B cell (primary cell): ENCODE data around the gene TMEM43. TPM values are rescaled to one million over a fixed set of nuclear protein-coding genes. Genes with fewer than 3 reads are reported as not detected.

Source experiments
- ATAC-seq: fragments of 200-7000 bp; cut with Tn5 transposase; one replicate; pipeline ENCODE4 v1.10.0; 2021; ENCODE audit warnings: low read depth, mild to moderate bottlenecking, moderate number of reproducible peaks, moderate library complexity
- CTCF ChIA-PET: fragments of 350-600 bp; sonication (Branson Sonifier 250); formaldehyde crosslinking; loops from one replicate; lab custom pipeline; 2021; ENCODE audit warnings: antibody characterized with exemption, inconsistent platforms; lab: Charles Lee
- POLR2A ChIA-PET: fragments of 350-600 bp; sonication (Branson Sonifier 250); formaldehyde crosslinking; loops from one replicate; lab custom pipeline; 2021; ENCODE audit warnings: antibody characterized with exemption; lab: Charles Lee
- DNase-seq: peaks from one replicate; pipeline ENCODE4 v3.0.0; 2013
- H2AFZ ChIP-seq: 2 replicates; pipeline ENCODE4 v1.6.1; 2012; ENCODE audit warnings: mild to moderate bottlenecking, low read depth, low read length; ENCODE audit not compliant: insufficient read depth, poor library complexity, severe bottlenecking
- H3K27ac ChIP-seq, 2 donors: 1 replicate in 1 of 2; 2 replicates in 1 of 2; pipeline ENCODE4 v1.5.1; 2012 to 2013; ENCODE audit warnings: low read length in 2 of 2, mild to moderate bottlenecking in 2 of 2, moderate library complexity in 1 of 2
- H3K27me3 ChIP-seq, 4 experiments: fragments of 200-600 bp in 1 of 4; sonication (generic) in 1 of 4; replicated peaks in 1 of 4; 1 replicate in 2 of 4; 2 replicates in 2 of 4; pipeline versions ENCODE4 v1.6.1 to v1.7.0; 2013 to 2016; ENCODE audit warnings: low read length in 3 of 4, mild to moderate bottlenecking in 2 of 4, mixed read lengths in 1 of 4, moderate library complexity in 1 of 4; ENCODE audit not compliant: insufficient read depth in 4 of 4, control insufficient read depth in 3 of 4; ENCODE audit errors: control extremely low read depth in 1 of 4
- H3K36me3 ChIP-seq, 2 experiments: replicated peaks in 1 of 2; 1 replicate in 1 of 2; 2 replicates in 1 of 2; pipeline versions ENCODE4 v1.6.1 to v1.7.1; 2013; ENCODE audit warnings: low read length in 1 of 2; ENCODE audit not compliant: insufficient read depth in 2 of 2, control insufficient read depth in 1 of 2; ENCODE audit errors: control extremely low read depth in 1 of 2, extremely low read depth in 1 of 2
- H3K4me1 ChIP-seq, 2 donors: fragments of 200-600 bp in 1 of 2; sonication (generic) in 1 of 2; 1 replicate in 1 of 2; 2 replicates in 1 of 2; pipeline versions ENCODE4 v1.5.1 to v1.6.1; 2013 to 2017; ENCODE audit warnings: low read length in 2 of 2; ENCODE audit not compliant: control insufficient read depth in 2 of 2, insufficient read depth in 2 of 2
- H3K4me2 ChIP-seq: replicated peaks from 2 replicates; pipeline ENCODE3; 2012; ENCODE audit warnings: mild to moderate bottlenecking, low read depth, low read length; ENCODE audit not compliant: poor library complexity, severe bottlenecking
- H3K4me3 ChIP-seq, 5 experiments: fragments of 200-600 bp in 1 of 5; sonication (generic) in 1 of 5; 1 replicate in 3 of 5; 2 replicates in 2 of 5; pipeline versions ENCODE4 v1.5.1 to v1.7.0; 2011 to 2016; ENCODE audit warnings: low read length in 4 of 5, mild to moderate bottlenecking in 4 of 5, low read depth in 2 of 5, control low read depth in 1 of 5, moderate library complexity in 1 of 5; ENCODE audit not compliant: insufficient read depth in 1 of 5; ENCODE audit errors: control extremely low read depth in 1 of 5, extremely low read depth in 1 of 5
- H3K79me2 ChIP-seq: fragments of 200-600 bp; sonication (generic); one replicate; pipeline ENCODE4 v1.6.0; 2016; ENCODE audit warnings: low read length; ENCODE audit not compliant: control insufficient read depth, insufficient read depth
- H3K9ac ChIP-seq: fragments of 200-600 bp; sonication (generic); 2 replicates; pipeline ENCODE4 v1.6.1; 2017; ENCODE audit warnings: mild to moderate bottlenecking, low read length, moderate library complexity
- H3K9me3 ChIP-seq, 3 donors: one replicate each; pipeline versions ENCODE4 v1.6.1 to v1.7.1; 2013; ENCODE audit warnings: low read length in 2 of 3; ENCODE audit not compliant: control insufficient read depth in 2 of 3, insufficient read depth in 1 of 3; ENCODE audit errors: control extremely low read depth in 1 of 3
- H4K20me1 ChIP-seq: 2 replicates; pipeline ENCODE4 v1.6.0; 2012; ENCODE audit warnings: mild to moderate bottlenecking, low read length; ENCODE audit not compliant: insufficient read depth, control insufficient read depth, poor library complexity, severe bottlenecking
- H3K27ac Mint-ChIP-seq: one replicate; pipeline ENCODE4 v1.8.0; 2021; ENCODE audit warnings: mixed read lengths
- H3K27me3 Mint-ChIP-seq: one replicate; pipeline ENCODE4 v1.8.0; 2021; ENCODE audit warnings: mixed read lengths
- H3K4me1 Mint-ChIP-seq: one replicate; pipeline ENCODE4 v1.8.0; 2021; ENCODE audit warnings: mixed read lengths
- H3K4me3 Mint-ChIP-seq: one replicate; pipeline ENCODE4 v1.8.0; 2021; ENCODE audit warnings: mixed read lengths
- H3K9me3 Mint-ChIP-seq: one replicate; pipeline ENCODE4 v1.8.0; 2022; ENCODE audit warnings: mixed read lengths; ENCODE audit not compliant: insufficient read depth
- CTCF ChIP-seq: fragments of 200-600 bp; IDR thresholded peaks from one replicate; pipeline ENCODE4 v1.8.0; 2022; ENCODE audit warnings: antibody characterized with exemption, mild to moderate bottlenecking
- EZH2 ChIP-seq: IDR thresholded peaks from 2 replicates; pipeline ENCODE4 v1.6.1; 2012; ENCODE audit warnings: borderline replicate concordance, low read depth, mild to moderate bottlenecking, moderate library complexity, low read length; ENCODE audit not compliant: insufficient read depth, poor library complexity, severe bottlenecking
- WGBS: methylation state at CpG from one replicate; pipeline ENCODE4 v1.1.5; 2013; ENCODE audit warnings: missing lambda C conversion rate; ENCODE audit not compliant: insufficient coverage; 5-methylcytosine and 5-hydroxymethylcytosine counted together
- intact Hi-C: fragments of 100-400 bp; cut with micrococcal nuclease; formaldehyde crosslinking; loops from one replicate; pipeline ENCODE4 v1.10.0; 2022
- polyA plus RNA-seq: library from polyadenylated mRNA; depleted of rRNA; stranded (reverse); fragments of >200 nt; gene quantifications from 2 replicates; pipeline ENCODE4 v1.2.3, GENCODE V29; 2012
- total RNA-seq, 2 donors: library from RNA; stranded (reverse); fragments of 120-200 nt in 1 of 2; gene quantifications; 1 replicate in 1 of 2; 2 replicates in 1 of 2; pipeline versions ENCODE4 v1.2.3 to v1.2.4, GENCODE V29; 2013 to 2022

Gene TMEM43
- total and polyA plus RNA-seq, 2 donors (not counting 1 experiment from before 2014, with no cell fraction given): 29.5 to 37.6 TPM

- no peaks in the 10 kb centered on the region for H4K20me1 ChIP-seq
- Mint-ChIP-seq H3K4me1 (peaks cover 65% of the 10 kb centered on the region), H3K27me3 (no peaks in the 10 kb centered on the region), H3K27ac (peak overlapping the region; percentile 99), H3K9me3 (no peaks in the 10 kb centered on the region), H3K4me3 (peak overlapping the region; percentile 95)
- peak overlapping the region; percentile 91 for H3K4me2 ChIP-seq
- no peaks in the 10 kb centered on the region for H3K27me3 ChIP-seq
- H3K9ac ChIP-seq: peak overlapping the region; percentile 99
- ChIA-PET CTCF (interaction anchor here (0.9 to 2.8 kb wide), 7 partner anchors 13 to 283 kb away, joined by 3 to 13 read pairs (median 4); partner anchors contain the start of genes CHCHD4 and TMEM43), POLR2A (interaction anchor here (0.6 to 2.7 kb wide), 7 partner anchors 22 to 920 kb away, joined by 3 to 28 read pairs (median 6); partner anchors contain the start of genes CCDC174, CHCHD4, MRPS25 and RBSN)
- ATAC-seq (no peak), DNase-seq (no peak)
- H2AFZ ChIP-seq: peak overlapping the region; percentile 98
- WGBS: no CpG with 5 or more reads among the region's 3 CpGs
- peaks cover 39 to 42% of the 10 kb centered on the region in 2 donors for H3K4me1 ChIP-seq
- H3K4me3 ChIP-seq: peak overlapping the region; percentile 64 to 97 (median 85)
- H3K79me2 ChIP-seq: peaks cover 48% of the 10 kb centered on the region
- peak overlapping the region; percentile 85 to 97 for H3K27ac ChIP-seq
- peaks cover 10 to 20% of the 10 kb centered on the region in 2 experiments for H3K36me3 ChIP-seq
- intact Hi-C loops: loop anchor here (5.0 kb wide), 3 partner anchors 767 to 1517 kb away; partner anchors contain the start of gene RAF1
- TF ChIP-seq CTCF: no peak
- TF ChIP-seq EZH2: no peak
- no peaks in the 10 kb centered on the region for H3K9me3 ChIP-seq
Observed at GRCh38 chr3:14179114-14179465, 54.2 kb downstream of the TMEM43 start.

- Mint-ChIP-seq H3K27ac (peak overlapping the region; percentile 59), H3K27me3 (no peaks in the 10 kb centered on the region), H3K9me3 (no peaks in the 10 kb centered on the region), H3K4me1 (peaks cover 60% of the 10 kb centered on the region), H3K4me3 (peak overlapping the region; percentile 95)
- Histone ChIP-seq H4K20me1 (no peaks in the 10 kb centered on the region), H3K4me3 (no peak overlapping the region), H3K36me3 (peaks cover 11 to 24% of the 10 kb centered on the region in 2 experiments), H3K9ac (no peak overlapping the region), H2AFZ (no peak overlapping the region), H3K4me2 (peak overlapping the region; percentile 91), H3K27me3 (no peaks in the 10 kb centered on the region), H3K79me2 (peaks cover 43% of the 10 kb centered on the region), H3K27ac (peak overlapping the region in 1 of 2 donors; percentile 97), H3K4me1 (peaks cover 36 to 37% of the 10 kb centered on the region in 2 donors), H3K9me3 (no peaks in the 10 kb centered on the region)
- intact Hi-C loops: loop anchor here (5.0 kb wide), 3 partner anchors 767 to 1517 kb away; partner anchors contain the start of gene RAF1
- ChIA-PET CTCF (interaction anchor here (0.6 to 2.8 kb wide), 4 partner anchors 24 to 745 kb away, joined by 4 to 13 read pairs (median 4); no protein-coding TSS in a partner anchor), POLR2A (interaction anchor here (0.6 to 2.7 kb wide), 3 partner anchors 55 to 1947 kb away, joined by 3 to 28 read pairs (median 14); partner anchors contain the start of genes CCDC174, CHCHD4 and TMEM43)
- no peak for TF ChIP-seq CTCF
- TF ChIP-seq EZH2: no peak
- WGBS: no CpG with 5 or more reads among the region's 1 CpG
- ATAC-seq (no peak), DNase-seq (no peak)
Observed at GRCh38 chr3:14179795-14180194, 54.9 kb downstream of the TMEM43 start.
